22Rv1 (cell line): ENCODE results near the gene BHMT2.

Experiments used
- H3K27ac ChIP-seq: fragments of 450-650 bp; 2 replicates; pipeline ENCODE4 v1.5.1; 2017
- CTCF ChIP-seq: fragments of 450-650 bp; IDR thresholded peaks from 2 replicates; pipeline ENCODE4 v1.5.1; 2017; ENCODE audit warnings: mild to moderate bottlenecking
- ZFX ChIP-seq: fragments of 450-650 bp; IDR thresholded peaks from 2 replicates; pipeline ENCODE4 v1.6.1; 2017; ENCODE audit warnings: antibody characterized with exemption, borderline replicate concordance

The BHMT2 gene

GRCh38 chr5:79042188-79042587 is 27.4 kb upstream of the BHMT2 start:
- no peak overlapping the region for H3K27ac ChIP-seq
- no peak for TF ChIP-seq ZFX
- no peak for TF ChIP-seq CTCF

GRCh38 chr5:79047199-79047598 is 22.4 kb upstream of the BHMT2 start:
- no peak overlapping the region for H3K27ac ChIP-seq
- TF ChIP-seq ZFX (no peak), CTCF (no peak)

- no peak overlapping the region for H3K27ac ChIP-seq
These were observed 21.1 kb upstream of the BHMT2 start for GRCh38 chr5:79048437-79048836.

GRCh38 chr5:79050498-79050897 is 19.1 kb upstream of the BHMT2 start:
- H3K27ac ChIP-seq = no peak overlapping the region
- no peak for TF ChIP-seq CTCF

More at GRCh38 chr5:79048437-79048836, 21.1 kb upstream of the BHMT2 start:
- TF ChIP-seq CTCF (no peak), ZFX (no peak)

GRCh38 chr5:79053321-79053720 is 16.2 kb upstream of the BHMT2 start:
- TF ChIP-seq CTCF (no peak), ZFX (no peak)
- H3K27ac ChIP-seq = no peak overlapping the region

- no peak for TF ChIP-seq ZFX
- TF ChIP-seq CTCF = no peak
- H3K27ac ChIP-seq = no peak overlapping the region
These were observed 14.6 kb upstream of the BHMT2 start for GRCh38 chr5:79055017-79055416.

GRCh38 chr5:79056847-79057246 is 12.7 kb upstream of the BHMT2 start:
- no peak overlapping the region for H3K27ac ChIP-seq
- no peak for TF ChIP-seq CTCF
- no peak for TF ChIP-seq ZFX
